Lower leg skin (tissue), 4 donors: ENCODE measurements around the gene RALGAPB. TPM values are rescaled to one million over a fixed set of nuclear protein-coding genes. Genes with fewer than 3 reads are reported as not detected.

ENCODE experiments used
- DNase-seq, 2 donors: peaks; one replicate each; pipeline ENCODE4 v3.0.0-alpha.2; 2019; ENCODE audit warnings: low spot score in 2 of 2
- H3K4me3 ChIP-seq: fragments of 200-600 bp; sonication (generic); 2 replicates; pipeline ENCODE4 v1.5.1; 2017; ENCODE audit warnings: mild to moderate bottlenecking, low read depth; ENCODE audit not compliant: poor library complexity, severe bottlenecking
- POLR2A ChIP-seq, 2 donors: fragments of 450-650 bp; IDR thresholded peaks; one replicate each; pipeline ENCODE4 v1.6.1; 2016 to 2017; ENCODE audit warnings: antibody characterized with exemption in 2 of 2, mild to moderate bottlenecking in 1 of 2, moderate library complexity in 1 of 2
- WGBS, 2 donors: methylation state at CpG; one replicate each; pipeline ENCODE4 v1.1.5; 2018; 5-methylcytosine and 5-hydroxymethylcytosine counted together
- intact Hi-C: fragments of 100-400 bp; cut with DNase I; formaldehyde crosslinking; loops from one replicate; pipeline ENCODE4 v1.15.0; 2023; ENCODE audit warnings: low total_unique reads
- total RNA-seq, 4 donors: library from RNA; depleted of rRNA; stranded (reverse); fragments of >200 nt; gene quantifications; one replicate each; pipeline ENCODE4 v1.1.0, GENCODE V29; 2016
- TF ChIP-seq, protein P1 (sequence below), 3 donors: fragments of 450-650 bp; IDR thresholded peaks; one replicate each; pipeline ENCODE4 v1.5.1; 2016; ENCODE audit warnings: antibody characterized with exemption in 3 of 3, mild to moderate bottlenecking in 3 of 3, moderate library complexity in 2 of 3

RALGAPB gene
- total RNA-seq, 4 donors from 2014 or later, result 35.3 to 51.0 (median 41.5) TPM

DNA sequence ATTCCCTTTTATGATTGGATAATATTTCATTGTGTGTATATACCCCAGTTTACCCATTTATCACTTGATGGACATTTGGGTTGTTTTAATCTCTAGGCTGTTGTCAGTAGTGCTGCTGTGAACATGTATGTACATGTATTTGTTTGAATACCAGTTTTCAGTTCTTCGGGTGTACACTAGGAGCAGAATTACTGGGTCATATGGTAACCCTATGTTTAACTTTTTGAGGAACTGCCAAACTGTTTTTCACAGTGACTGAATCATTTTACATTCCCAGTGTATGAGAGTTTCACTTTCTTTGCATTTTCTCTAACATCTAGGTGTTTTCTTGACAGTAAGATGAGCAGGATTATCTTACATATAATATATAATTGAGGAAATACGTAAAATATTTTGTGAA is 63.7 kb downstream of the RALGAPB start:
- 56 to 69% methylated on average over 2 of the region's 2 CpGs for WGBS, 2 donors
- intact Hi-C loops, result no loop called here

DNA sequence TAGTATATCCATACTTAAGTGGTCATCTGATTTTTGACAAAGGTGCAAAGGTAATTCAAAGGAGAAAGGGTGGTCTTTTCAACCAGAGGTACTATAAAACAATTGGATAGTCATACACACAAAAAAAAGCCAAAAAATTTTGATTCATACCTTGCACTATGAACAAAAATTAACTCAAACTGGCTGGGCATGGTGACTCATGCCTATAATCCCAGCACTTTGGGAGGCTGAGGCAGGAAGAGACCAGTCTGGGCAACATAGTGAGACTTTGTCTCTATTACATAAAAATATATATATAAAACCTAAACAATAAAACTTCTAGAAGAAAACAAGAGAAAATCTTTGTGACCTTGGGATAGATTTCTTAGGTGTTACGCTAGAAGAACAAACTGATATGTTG is 64.5 kb downstream of the RALGAPB start:
- H3K4me3 ChIP-seq, result no peak overlapping the region
- intact Hi-C loops, result no loop called here
- no peak for TF ChIP-seq POLR2A (IDR thresholded peaks at IDR 0.05)
- TF ChIP-seq, protein P1, sequence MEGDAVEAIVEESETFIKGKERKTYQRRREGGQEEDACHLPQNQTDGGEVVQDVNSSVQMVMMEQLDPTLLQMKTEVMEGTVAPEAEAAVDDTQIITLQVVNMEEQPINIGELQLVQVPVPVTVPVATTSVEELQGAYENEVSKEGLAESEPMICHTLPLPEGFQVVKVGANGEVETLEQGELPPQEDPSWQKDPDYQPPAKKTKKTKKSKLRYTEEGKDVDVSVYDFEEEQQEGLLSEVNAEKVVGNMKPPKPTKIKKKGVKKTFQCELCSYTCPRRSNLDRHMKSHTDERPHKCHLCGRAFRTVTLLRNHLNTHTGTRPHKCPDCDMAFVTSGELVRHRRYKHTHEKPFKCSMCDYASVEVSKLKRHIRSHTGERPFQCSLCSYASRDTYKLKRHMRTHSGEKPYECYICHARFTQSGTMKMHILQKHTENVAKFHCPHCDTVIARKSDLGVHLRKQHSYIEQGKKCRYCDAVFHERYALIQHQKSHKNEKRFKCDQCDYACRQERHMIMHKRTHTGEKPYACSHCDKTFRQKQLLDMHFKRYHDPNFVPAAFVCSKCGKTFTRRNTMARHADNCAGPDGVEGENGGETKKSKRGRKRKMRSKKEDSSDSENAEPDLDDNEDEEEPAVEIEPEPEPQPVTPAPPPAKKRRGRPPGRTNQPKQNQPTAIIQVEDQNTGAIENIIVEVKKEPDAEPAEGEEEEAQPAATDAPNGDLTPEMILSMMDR (IDR thresholded peaks at IDR 0.05), result no peak
- WGBS, 2 donors, result 100% methylated on average over 1 of the region's 1 CpG
- DNase-seq, result no peak

More for the DNA sequence above, 63.7 kb downstream of the RALGAPB start:
- no peak for DNase-seq
- TF ChIP-seq, protein P1 (IDR thresholded peaks at IDR 0.05), result no peak
- TF ChIP-seq POLR2A (IDR thresholded peaks at IDR 0.05), result no peak
- H3K4me3 ChIP-seq, result no peak overlapping the region

DNA sequence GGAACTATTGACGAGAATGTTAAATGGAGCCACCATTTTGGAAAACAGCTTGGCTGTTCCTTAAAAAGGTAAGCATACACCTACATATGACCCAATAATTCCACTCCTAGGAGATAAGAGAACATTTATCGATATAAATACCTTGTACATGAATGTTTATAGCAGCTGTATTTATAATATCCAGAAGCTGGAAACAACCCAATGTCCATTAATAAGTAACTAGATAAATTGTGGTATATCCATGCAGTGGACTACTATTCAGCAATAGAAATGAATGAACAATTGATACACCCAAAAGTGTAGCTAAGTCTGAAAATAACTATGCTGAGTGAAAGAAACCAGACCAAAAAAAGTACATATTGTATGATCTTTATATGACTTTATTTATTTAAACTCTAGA is 66.1 kb downstream of the RALGAPB start:
- intact Hi-C loops, result no loop called here
- TF ChIP-seq, protein P1 (IDR thresholded peaks at IDR 0.05), result no peak
- no peak for TF ChIP-seq POLR2A (IDR thresholded peaks at IDR 0.05)
- WGBS, 2 donors, result 97 to 99% methylated on average over 2 of the region's 2 CpGs
- DNase-seq, result no peak
- no peak overlapping the region for H3K4me3 ChIP-seq

DNA sequence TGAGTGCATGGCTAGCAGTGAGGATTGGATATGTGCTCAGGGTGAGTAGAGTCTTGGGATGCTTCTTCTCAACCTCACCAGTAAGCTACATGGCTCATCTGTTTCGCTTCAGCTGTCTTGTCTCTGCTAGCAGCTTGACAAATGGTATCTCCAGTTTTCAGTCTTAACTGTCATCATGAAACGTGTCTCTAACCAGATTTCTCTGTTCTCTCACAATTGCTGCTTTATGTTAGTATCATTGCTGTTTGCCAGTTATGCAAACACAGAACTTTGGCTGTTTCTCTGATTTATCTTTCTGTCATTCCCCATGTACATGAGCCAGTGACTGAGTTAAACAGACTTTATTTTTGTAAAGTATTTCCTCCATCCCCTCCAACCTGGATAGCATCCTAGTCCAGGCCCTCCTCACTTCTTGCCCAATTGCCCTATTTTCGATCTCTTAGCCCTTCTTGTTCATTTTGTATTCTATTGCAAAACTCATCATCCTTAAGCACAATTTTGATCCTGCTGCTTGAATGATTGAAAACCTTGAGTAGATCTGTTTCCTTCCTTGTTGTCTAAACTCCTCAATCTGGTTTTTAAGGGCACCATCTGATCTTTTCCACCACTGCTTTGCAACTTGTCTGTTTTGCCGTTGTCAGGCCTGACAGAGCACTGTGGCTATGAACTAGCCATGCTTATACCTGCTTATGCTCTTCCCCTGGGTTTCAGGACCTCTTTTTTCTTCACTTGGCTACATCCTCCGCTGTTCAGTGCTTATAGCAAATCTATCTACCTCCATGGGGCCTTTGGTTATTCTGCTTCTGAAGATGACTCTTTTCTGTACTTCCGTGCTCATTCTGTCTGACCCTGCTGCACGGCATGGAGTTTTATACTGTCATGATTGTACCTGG is 70.6 kb downstream of the RALGAPB start:
- intact Hi-C loops, result no loop called here
- 77 to 82% methylated on average over 7 of the region's 7 CpGs for WGBS, 2 donors
- no peak for TF ChIP-seq POLR2A (IDR thresholded peaks at IDR 0.05)
- TF ChIP-seq, protein P1 (IDR thresholded peaks at IDR 0.05), result no peak
- no peak for DNase-seq
- no peak overlapping the region for H3K4me3 ChIP-seq

DNA sequence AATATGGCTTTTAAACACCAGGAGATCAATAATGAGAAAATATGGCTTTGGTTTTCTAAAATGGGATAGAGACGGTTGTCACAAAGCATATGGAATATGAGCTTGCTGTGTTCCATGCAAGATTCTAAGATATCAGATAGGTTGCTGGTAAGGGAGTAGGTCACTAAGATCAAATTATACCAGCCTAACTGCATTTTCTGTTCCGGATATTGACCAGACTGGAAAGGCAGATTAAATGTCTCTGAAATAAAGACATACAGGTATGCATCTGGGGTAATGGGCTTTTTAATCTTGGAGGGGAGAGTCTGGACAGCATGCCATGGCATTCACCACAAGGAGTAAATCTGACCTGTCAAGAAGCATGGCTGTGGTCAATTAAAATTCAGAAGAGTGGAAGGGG is 73.1 kb downstream of the RALGAPB start:
- TF ChIP-seq, protein P1 (IDR thresholded peaks at IDR 0.05), result no peak
- TF ChIP-seq POLR2A (IDR thresholded peaks at IDR 0.05), result no peak
- no peak for DNase-seq
- intact Hi-C loops, result no loop called here
- no peak overlapping the region for H3K4me3 ChIP-seq
- 97 to 99% methylated on average over 2 of the region's 2 CpGs for WGBS, 2 donors
